Stimulated activated CD8-positive, alpha-beta memory T cell treated with anti-CD3 and anti-CD28 coated beads, Interleukin-2, amount 100 ng/mL, for 48 hours (primary cell): ENCODE data around the gene STX8.

Source experiments
- DNase-seq, 2 donors: peaks; one replicate each; pipeline ENCODE4 v3.0.0-alpha.2; 2020; ENCODE audit warnings: low read depth in 2 of 2

STX8 gene

GRCh38 chr17:9226794-9227135, 348.9 kb downstream of the STX8 start:
- DNase-seq, result no peak

GRCh38 chr17:9226130-9226793, 349.4 kb downstream of the STX8 start:
- DNase-seq, result no peak

- DNase-seq, result no peak
These were observed 350.1 kb downstream of the STX8 start for GRCh38 chr17:9225305-9226101.

GRCh38 chr17:9224485-9224884, 351.1 kb downstream of the STX8 start:
- DNase-seq, result no peak

- DNase-seq, result no peak
These were observed 352.1 kb downstream of the STX8 start for GRCh38 chr17:9223531-9223930.

GRCh38 chr17:9221922-9222180, 353.8 kb downstream of the STX8 start:
- DNase-seq, result no peak

- DNase-seq, result no peak
These were observed 354.3 kb downstream of the STX8 start for GRCh38 chr17:9221147-9221921.

GRCh38 chr17:9220398-9221146, 355.0 kb downstream of the STX8 start:
- no peak for DNase-seq

- DNase-seq, result no peak
These were observed 355.8 kb downstream of the STX8 start for GRCh38 chr17:9219631-9220397.

GRCh38 chr17:9218911-9219310, 356.7 kb downstream of the STX8 start:
- DNase-seq, result no peak

GRCh38 chr17:9218064-9218635, 357.5 kb downstream of the STX8 start:
- DNase-seq, result no peak

GRCh38 chr17:9217151-9218056, 358.2 kb downstream of the STX8 start:
- no peak for DNase-seq

GRCh38 chr17:9215465-9215864, 360.2 kb downstream of the STX8 start:
- no peak for DNase-seq

GRCh38 chr17:9213303-9213640, 362.3 kb downstream of the STX8 start:
- no peak for DNase-seq

GRCh38 chr17:9212376-9213302, 363.0 kb downstream of the STX8 start:
- no peak for DNase-seq

GRCh38 chr17:9211133-9211765, 364.4 kb downstream of the STX8 start:
- DNase-seq, result no peak

GRCh38 chr17:9209781-9210370, 365.7 kb downstream of the STX8 start:
- DNase-seq, result no peak

- no peak for DNase-seq
These were observed 366.3 kb downstream of the STX8 start for GRCh38 chr17:9209347-9209746.
